ENCODE results near the gene CGB3.

DNA sequence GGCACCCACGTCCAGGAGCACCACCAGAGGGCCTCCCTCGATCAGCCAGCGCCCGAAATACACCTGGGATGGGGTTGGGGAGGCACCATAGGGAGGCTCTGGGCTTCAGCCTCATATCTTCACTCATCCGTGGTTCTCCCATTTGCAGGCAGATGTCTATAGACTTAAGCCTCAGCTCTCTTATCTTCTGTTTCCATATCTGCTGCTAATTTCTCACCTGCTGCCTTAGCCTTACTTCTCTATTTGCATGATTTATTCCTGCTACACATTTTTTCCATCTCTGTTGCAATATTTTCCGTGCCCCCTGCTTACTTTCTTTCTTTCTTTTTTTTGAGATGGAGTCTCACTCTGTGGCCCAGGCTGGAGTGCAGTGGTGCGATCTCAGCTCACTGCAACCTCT is 36.8 kb downstream of the CGB3 start:
- TF ChIP-seq, protein P1, sequence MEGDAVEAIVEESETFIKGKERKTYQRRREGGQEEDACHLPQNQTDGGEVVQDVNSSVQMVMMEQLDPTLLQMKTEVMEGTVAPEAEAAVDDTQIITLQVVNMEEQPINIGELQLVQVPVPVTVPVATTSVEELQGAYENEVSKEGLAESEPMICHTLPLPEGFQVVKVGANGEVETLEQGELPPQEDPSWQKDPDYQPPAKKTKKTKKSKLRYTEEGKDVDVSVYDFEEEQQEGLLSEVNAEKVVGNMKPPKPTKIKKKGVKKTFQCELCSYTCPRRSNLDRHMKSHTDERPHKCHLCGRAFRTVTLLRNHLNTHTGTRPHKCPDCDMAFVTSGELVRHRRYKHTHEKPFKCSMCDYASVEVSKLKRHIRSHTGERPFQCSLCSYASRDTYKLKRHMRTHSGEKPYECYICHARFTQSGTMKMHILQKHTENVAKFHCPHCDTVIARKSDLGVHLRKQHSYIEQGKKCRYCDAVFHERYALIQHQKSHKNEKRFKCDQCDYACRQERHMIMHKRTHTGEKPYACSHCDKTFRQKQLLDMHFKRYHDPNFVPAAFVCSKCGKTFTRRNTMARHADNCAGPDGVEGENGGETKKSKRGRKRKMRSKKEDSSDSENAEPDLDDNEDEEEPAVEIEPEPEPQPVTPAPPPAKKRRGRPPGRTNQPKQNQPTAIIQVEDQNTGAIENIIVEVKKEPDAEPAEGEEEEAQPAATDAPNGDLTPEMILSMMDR (conservative IDR thresholded peaks at IDR 0.05; ENCODE audit: low read depth, low read length): 0 out of 2 replicates have a peak, but pooled peaks have one; percentile 11
- no peak for TF ChIP-seq EZH2phosphoT487 (IDR thresholded peaks at IDR 0.05; ENCODE audit: borderline replicate concordance, low read length)
- no peak for TF ChIP-seq EZH2 (IDR thresholded peaks at IDR 0.05; ENCODE audit: low read length, unreplicated experiment)
